ENCODE results near the gene RNFT2. TPM values are rescaled to one million over a fixed set of nuclear protein-coding genes. Genes with fewer than 3 reads are reported as not detected.
A peak's percentile ranks its signal among the peaks of the same experiment; 100 is the strongest.

Gene RNFT2
- total RNA-seq, 6 experiments from 2014 or later = 7.1 to 12.0 (median 11.2) TPM

DNA sequence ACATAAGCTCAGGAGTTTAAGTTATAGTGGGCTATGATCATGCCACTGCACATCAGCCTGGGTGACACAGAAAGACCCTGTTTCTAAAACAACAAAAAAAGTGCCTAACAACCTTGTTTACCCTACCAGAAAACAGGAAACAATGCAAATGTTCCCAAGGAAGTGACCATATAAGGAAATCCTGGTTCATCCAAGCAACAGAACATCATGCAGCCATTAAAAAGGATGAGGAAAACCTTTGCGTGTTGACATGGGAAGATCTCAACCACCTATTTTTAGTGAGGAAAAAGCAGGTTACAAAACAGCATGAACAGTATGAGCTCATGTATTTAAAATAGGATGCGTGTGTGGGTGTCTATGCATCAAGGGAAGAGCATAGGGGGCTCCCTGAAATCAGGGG is 129.4 kb downstream of the RNFT2 start:
- Mint-ChIP-seq H3K36me3 (ENCODE audit: low read depth) (no peaks in the 10 kb centered on the region), H3K27ac (no peak overlapping the region)
- TF ChIP-seq, protein P1, sequence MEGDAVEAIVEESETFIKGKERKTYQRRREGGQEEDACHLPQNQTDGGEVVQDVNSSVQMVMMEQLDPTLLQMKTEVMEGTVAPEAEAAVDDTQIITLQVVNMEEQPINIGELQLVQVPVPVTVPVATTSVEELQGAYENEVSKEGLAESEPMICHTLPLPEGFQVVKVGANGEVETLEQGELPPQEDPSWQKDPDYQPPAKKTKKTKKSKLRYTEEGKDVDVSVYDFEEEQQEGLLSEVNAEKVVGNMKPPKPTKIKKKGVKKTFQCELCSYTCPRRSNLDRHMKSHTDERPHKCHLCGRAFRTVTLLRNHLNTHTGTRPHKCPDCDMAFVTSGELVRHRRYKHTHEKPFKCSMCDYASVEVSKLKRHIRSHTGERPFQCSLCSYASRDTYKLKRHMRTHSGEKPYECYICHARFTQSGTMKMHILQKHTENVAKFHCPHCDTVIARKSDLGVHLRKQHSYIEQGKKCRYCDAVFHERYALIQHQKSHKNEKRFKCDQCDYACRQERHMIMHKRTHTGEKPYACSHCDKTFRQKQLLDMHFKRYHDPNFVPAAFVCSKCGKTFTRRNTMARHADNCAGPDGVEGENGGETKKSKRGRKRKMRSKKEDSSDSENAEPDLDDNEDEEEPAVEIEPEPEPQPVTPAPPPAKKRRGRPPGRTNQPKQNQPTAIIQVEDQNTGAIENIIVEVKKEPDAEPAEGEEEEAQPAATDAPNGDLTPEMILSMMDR (IDR thresholded peaks at IDR 0.05) = no peak

DNA sequence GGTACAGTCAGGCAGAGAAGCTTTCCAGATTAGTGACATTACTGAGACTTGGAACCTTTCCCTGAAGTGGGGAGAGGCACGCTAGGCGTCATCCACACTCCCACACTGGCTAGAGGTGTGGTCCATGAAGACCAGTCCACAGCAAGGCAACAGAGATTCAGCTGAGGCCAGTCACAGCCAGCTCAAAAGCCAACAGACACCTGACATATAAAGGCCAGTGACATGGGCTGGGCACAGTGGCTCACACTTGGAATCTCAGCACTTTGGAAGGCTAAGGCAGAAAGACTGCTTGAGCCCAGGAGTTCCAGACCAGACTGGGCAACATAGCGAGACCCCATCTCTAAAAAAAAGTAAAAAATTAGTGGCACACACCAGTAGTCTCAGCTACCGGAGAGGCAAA is 132.2 kb downstream of the RNFT2 start:
- H3K4me3 Mint-ChIP-seq = no peak overlapping the region
- H3K4me1 Mint-ChIP-seq (ENCODE audit: low read depth) = 0 out of 2 replicates have a peak, but pooled peaks cover 6% of the 10 kb centered on the region
- no peaks in the 10 kb centered on the region for H3K36me3 Mint-ChIP-seq (ENCODE audit: low read depth)
- H3K27ac Mint-ChIP-seq = no peak overlapping the region
- no peak for DNase-seq
- H3K9me3 Mint-ChIP-seq = peaks cover 10% of the 10 kb centered on the region
- peaks cover 16% of the 10 kb centered on the region for H3K27me3 Mint-ChIP-seq (ENCODE audit: insufficient read depth)
- TF ChIP-seq, protein P1 (IDR thresholded peaks at IDR 0.05) = no peak

More for the DNA sequence above, 129.4 kb downstream of the RNFT2 start:
- Mint-ChIP-seq H3K4me3 (no peak overlapping the region), H3K27me3 (ENCODE audit: insufficient read depth) (no peaks in the 10 kb centered on the region; the same call in 1 of the 2 replicates), H3K9me3 (no peaks in the 10 kb centered on the region), H3K4me1 (ENCODE audit: low read depth) (peaks cover 29% of the 10 kb centered on the region)
- DNase-seq = no peak

DNA sequence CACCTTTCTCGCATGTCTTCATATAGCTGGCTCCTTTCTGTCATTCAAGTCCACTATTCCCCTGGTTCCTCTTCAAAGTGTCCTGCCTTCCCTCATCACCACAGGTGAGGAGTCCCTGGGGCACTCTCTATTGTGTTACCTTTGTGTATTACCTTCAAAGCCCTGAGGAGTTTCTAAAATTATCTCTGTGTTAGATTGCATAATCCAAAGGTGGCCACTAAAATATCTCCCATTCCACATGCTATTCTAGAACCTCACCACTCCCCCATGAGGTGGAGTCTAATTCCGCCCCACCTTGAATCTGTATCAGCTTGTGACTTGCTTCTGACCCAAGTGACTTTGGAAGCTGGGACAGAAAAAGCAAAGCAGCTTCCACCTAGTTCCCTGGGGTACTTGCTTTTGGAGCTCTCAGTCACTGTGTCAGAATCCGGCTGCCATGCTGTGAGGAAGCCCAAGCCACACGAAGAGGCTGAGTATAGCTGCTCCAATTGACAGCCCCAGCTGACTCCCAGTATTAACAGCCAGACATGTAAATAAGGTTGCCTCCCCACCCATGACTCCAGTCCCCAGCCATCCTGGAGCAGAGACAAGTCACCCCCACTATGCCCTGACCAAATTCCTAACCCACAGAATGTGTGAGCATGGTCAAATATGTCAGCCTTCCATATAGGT is 136.3 kb downstream of the RNFT2 start:
- TF ChIP-seq, protein P1 (IDR thresholded peaks at IDR 0.05) = no peak
- Mint-ChIP-seq H3K4me3 (no peak overlapping the region), H3K27me3 (ENCODE audit: insufficient read depth) (peaks cover 35% of the 10 kb centered on the region), H3K4me1 (ENCODE audit: low read depth) (peaks cover 7% of the 10 kb centered on the region), H3K27ac (no peak overlapping the region), H3K36me3 (ENCODE audit: low read depth) (no peaks in the 10 kb centered on the region), H3K9me3 (peaks cover 10% of the 10 kb centered on the region)
- DNase-seq = no peak

DNA sequence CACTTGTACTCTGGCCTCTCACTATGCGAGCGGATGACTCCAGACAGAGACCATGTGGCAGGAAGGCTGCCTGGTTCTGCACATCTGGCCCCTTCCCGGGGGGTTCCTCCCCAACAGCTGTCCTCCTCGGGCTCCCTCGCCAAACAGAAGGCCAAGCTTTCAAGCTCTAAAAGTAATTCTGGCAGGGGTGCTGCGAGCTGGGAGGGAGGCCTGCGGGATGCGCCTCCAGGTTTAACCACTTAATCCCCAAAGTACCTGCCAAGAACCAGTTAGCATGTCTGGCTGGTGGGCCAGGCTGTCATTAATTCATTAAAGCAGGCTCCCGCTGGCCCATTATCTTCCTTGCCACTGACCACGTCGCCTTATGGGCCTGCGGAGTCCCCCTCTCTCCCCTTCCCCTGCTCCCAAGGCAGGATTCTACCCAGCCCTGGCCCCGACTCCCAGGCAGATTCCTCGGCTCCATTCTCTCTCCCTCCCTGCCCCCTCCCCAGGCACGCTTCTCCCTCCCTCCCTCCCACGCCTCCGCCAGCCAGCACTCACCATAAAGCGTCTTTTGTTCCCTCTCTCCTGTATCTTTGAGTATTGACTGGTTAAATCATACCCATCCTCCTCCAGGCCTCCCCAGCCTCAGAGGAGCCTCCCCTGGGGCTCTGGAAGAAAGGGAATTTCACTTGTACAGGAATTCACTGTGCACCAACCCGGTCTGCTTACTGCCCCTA is 138.2 kb downstream of the RNFT2 start:
- H3K27ac Mint-ChIP-seq = no peak overlapping the region
- TF ChIP-seq, protein P1 (IDR thresholded peaks at IDR 0.05) = no peak

DNA sequence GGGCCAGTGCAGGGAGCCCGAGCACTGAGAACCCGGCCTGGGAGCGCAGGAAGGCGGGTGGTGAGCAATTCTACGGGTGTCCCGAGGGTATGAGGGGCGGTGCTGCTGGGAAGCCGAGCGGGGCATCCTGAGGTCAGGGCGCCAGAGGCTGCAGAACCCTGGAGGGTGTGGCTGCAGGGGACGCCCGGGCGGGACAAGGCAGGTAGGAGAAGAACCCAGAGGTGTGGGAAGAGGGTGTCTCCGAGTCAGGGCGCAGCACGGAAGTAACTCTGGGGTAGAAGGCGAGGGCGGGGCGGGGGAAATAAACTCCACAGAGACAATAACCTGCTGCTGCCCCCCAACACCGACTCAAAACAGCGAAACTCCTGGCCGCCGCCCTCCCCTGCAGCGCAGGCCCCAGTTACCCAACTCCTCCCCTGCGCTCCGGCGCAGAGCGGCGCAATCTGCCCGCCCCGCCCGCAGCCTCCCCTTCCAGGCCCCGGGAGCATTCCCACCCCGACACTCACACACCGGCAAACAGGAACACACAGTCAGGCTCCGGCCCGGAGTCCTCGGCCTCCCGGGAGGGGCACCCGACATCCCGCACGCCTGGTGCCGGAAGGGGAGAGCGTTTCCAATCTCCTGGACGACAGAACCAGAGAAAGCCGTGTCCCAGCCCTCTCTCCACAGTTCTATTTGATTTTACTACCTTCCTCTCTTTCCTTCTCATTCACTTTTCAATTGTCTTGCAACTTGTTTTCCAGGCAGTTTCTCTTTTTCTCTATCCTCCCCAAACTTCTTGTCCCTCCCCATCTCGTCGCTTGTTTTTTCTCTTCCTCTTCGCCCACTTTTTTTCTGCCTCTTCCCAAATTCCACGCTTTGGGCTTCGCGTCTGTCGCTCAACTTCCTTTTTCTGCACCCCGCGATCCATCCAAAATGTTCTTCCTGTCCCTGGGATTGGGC is 140.7 kb downstream of the RNFT2 start:
- DNase-seq = no peak
- Mint-ChIP-seq H3K4me1 (ENCODE audit: low read depth) (peaks cover 32% of the 10 kb centered on the region), H3K27ac (no peak overlapping the region), H3K4me3 (peak overlapping the region; percentile 85), H3K36me3 (ENCODE audit: low read depth) (no peaks in the 10 kb centered on the region), H3K27me3 (ENCODE audit: insufficient read depth) (peaks cover 44% of the 10 kb centered on the region), H3K9me3 (peaks cover 10% of the 10 kb centered on the region)
- TF ChIP-seq, protein P1 (IDR thresholded peaks at IDR 0.05) = no peak

More for the DNA sequence above, 138.2 kb downstream of the RNFT2 start:
- no peak for DNase-seq
- Mint-ChIP-seq H3K36me3 (ENCODE audit: low read depth) (no peaks in the 10 kb centered on the region), H3K27me3 (ENCODE audit: insufficient read depth) (peaks cover 46% of the 10 kb centered on the region), H3K4me1 (ENCODE audit: low read depth) (peaks cover 21% of the 10 kb centered on the region), H3K4me3 (no peak overlapping the region), H3K9me3 (peaks cover 10% of the 10 kb centered on the region)

Data from HFFc6 (cell line).